ENCODE results near the gene TMEM63B.

Gene TMEM63B

DNA sequence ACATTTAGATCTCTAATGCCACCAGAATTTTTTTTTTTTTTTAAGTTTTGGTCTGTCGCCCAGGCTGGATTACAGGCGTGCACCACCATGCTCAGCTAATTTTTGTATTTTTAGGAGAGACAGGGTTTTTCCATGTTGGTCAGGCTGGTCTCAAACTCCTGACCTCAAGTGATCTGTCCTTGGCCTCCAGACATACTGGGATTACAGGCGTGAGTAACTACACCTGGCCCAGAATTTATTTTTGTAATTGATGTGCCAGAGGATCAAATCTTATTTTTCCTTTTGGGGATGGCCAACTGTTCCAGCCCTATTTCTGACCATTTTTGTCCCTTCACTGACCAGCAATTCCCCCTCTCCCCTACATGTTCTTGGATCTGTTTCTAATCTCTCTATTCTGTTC is 71.3 kb downstream of the TMEM63B start:
- no peak for FAIRE-seq
- TF ChIP-seq, protein P1, sequence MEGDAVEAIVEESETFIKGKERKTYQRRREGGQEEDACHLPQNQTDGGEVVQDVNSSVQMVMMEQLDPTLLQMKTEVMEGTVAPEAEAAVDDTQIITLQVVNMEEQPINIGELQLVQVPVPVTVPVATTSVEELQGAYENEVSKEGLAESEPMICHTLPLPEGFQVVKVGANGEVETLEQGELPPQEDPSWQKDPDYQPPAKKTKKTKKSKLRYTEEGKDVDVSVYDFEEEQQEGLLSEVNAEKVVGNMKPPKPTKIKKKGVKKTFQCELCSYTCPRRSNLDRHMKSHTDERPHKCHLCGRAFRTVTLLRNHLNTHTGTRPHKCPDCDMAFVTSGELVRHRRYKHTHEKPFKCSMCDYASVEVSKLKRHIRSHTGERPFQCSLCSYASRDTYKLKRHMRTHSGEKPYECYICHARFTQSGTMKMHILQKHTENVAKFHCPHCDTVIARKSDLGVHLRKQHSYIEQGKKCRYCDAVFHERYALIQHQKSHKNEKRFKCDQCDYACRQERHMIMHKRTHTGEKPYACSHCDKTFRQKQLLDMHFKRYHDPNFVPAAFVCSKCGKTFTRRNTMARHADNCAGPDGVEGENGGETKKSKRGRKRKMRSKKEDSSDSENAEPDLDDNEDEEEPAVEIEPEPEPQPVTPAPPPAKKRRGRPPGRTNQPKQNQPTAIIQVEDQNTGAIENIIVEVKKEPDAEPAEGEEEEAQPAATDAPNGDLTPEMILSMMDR (IDR thresholded peaks at IDR 0.05; ENCODE audit: insufficient read depth, missing control alignments) = no peak
- no peak for DNase-seq (ENCODE audit: insufficient read length, low spot score)

DNA sequence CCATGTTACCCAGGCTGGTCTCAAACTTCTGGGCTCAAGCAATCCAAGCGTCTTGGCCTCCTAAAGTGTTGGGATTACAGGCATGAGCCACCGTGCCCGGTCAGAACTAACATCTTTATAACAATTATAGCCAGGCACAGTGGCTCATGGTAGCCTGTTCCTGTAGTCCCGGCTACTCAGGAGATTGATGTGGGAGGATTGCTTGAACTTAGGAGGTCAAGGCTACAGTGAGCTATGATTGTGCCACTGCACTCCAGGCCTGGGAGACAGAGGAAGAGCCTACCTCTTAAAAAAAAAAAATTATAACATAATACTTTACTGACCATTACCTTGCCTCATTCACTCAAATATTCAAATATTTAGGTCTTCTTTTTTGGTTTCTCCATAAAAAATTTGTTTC is 72.5 kb downstream of the TMEM63B start:
- no peak for FAIRE-seq
- DNase-seq (ENCODE audit: insufficient read length, low spot score) = no peak
- TF ChIP-seq, protein P1 (IDR thresholded peaks at IDR 0.05; ENCODE audit: insufficient read depth, missing control alignments) = no peak

DNA sequence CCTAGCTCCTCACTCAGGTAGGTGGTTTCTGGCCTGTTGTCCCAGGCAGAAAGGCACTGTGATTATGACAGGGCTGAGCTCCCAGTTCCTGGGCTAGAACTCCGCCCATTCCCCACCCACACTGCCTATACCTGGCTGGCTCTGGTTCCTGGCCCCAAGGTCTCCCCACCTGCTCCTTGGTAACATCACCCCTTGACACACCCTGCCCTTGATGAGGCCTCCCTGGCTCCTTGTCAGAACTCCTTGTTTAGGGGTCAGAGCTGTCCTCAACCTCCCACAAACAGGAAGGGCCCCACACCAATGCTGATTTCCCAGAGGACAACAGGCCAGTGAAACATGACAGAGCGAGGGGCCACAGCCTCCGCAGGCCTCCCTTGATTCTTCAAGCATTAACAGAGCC is 73.8 kb downstream of the TMEM63B start:
- DNase-seq (ENCODE audit: insufficient read length, low spot score) (no peak), FAIRE-seq (no peak)
- TF ChIP-seq, protein P1 (IDR thresholded peaks at IDR 0.05; ENCODE audit: insufficient read depth, missing control alignments) = no peak

DNA sequence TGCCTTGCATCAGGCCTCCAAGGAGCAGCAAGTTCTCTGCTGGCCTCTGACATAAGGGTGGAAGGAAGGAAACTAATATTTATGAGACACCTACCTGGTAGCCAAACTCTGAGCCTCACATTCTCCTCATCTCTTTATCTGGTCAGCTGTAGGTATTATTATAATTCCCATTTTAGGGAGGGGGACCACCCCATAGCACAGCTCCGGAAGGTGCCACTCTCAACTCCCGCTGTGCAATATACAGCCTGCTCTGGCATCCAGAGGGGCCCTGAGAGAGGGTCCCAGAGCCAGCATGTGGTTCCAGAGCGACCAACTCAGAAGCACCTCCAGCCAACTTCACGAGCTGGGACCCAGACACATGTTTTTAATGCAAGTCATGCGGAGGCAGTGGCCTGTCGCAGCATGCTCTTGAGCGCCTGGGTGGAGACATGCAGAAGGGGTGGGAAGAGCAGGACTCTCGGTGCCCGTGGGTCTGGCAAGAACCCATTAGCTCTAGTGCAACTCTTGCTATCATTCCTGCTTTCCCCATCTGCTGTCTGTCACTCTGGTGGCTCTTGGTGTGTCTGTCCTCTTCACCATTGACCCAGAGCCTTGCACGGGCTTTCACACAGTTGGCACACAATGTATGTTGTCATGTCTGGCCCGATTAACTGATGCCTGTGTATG is 74.4 kb downstream of the TMEM63B start:
- DNase-seq (ENCODE audit: insufficient read length, low spot score) (no peak), FAIRE-seq (no peak)
- TF ChIP-seq, protein P1 (IDR thresholded peaks at IDR 0.05; ENCODE audit: insufficient read depth, missing control alignments) = no peak

DNA sequence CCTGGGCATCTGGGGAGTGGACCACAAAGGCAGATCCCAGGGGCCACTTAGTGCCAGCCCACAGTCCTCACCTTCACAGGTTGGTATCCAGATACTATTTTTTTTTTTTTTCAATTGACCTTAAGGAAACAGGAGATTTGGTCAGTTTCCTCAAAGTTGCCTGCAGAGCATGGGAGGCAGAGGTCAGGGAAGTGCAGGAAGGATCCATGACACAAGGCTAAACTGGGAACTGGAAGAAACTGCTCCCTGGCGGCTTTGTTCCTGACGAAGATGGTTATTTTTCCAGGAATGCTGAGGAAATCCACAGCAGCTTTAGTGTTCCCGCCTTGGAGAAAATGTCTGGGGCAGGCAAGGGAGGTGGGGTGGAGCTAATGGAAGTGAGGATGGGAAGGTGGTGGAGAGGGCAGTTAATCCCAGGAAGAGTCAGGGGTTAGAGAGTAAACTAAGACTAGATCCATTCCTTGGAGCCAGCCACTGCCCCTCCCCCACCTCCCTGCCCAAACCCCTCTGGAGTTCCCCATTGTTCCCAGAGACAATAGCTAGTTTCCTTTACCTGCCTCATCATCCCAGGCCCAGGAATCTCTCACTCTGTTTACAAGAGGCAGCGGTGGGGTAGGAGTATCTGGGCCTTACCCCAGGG is 75.1 kb downstream of the TMEM63B start:
- FAIRE-seq (no peak), DNase-seq (ENCODE audit: insufficient read length, low spot score) (no peak)
- TF ChIP-seq, protein P1 (IDR thresholded peaks at IDR 0.05; ENCODE audit: insufficient read depth, missing control alignments) = no peak

DNA sequence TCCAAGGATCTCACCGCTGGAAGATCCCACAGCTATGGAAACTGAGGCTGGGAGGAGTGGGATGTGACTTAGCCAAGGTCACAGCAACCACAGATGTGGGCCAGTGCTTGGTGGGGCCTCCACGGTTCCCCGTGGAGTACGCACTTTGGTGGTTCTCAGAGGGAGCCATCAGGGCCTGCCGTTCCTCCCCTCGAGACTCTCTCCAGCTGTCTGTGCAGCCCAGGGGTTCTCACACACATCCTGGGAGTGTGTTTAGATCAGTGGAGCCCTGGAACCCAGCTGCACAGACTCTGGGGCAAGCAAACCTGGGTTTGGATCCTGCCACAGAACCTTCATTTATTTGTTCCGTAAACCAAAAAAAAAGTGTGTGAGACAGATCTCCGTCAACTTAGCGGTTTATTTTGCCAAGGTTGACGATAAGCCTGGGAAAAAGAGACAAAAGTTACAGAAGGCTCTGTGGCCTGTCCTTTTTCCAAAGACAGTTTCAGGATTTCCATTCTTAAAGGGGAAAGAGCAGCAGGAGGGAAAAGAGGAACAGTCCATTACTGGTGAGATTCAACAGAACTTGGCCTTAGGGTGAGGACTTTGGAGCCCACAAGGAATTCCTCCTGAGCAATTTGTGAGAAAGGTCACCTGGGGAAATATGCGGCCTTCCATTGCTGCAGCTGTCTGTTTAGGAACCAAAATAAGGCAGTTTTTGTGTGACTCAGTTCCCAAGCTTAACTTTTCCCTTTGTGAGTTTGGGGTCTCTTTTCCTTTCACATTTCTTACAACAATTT is 75.8 kb downstream of the TMEM63B start:
- no peak for DNase-seq (ENCODE audit: insufficient read length, low spot score)
- no peak for FAIRE-seq
- TF ChIP-seq, protein P1 (IDR thresholded peaks at IDR 0.05; ENCODE audit: insufficient read depth, missing control alignments) = no peak
